GM21576 (cell line): Measurements from ENCODE around the gene FDX2.
"Not testable (repeated sequence)": the region's sequence is repeated elsewhere in the genome, so short reads cannot be mapped to it uniquely, and the experiment has no call there.

Source experiments
- ATAC-seq: cut with Tn5 transposase; IDR thresholded peaks from one replicate; pipeline ENCODE4 v1.9.1; 2021; ENCODE audit warnings: mild to moderate bottlenecking, moderate library complexity; ENCODE audit not compliant: unreplicated experiment

FDX2 gene

DNA sequence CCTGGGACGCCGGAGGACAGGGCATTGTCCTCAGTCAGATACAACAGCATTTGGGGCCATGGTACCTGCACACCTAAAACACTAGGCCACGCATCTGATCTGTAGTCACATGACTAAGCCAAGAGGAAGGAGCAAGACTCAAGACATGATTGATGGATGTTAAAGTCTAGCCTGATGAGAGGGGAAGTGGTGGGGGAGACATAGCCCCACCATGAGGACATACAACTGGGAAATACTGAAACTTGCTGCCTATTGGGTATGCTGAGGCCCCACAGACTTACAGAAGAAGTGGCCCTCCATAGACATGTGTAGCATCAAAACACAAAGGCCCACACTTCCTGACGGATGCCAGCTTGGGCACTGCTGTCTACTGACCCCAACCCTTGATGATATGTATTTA, 30.4 kb downstream of the FDX2 start:
- no peak for ATAC-seq

DNA sequence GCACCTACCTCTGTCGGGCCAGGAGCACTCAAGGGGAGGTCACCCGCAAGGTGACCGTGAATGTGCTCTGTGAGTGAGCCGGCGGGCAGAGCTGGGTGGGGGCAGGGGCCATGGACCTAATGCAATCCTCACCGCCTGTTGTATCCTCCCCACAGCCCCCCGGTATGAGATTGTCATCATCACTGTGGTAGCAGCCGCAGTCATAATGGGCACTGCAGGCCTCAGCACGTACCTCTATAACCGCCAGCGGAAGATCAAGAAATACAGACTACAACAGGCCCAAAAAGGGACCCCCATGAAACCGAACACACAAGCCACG, 30.9 kb downstream of the FDX2 start:
- no peak for ATAC-seq

DNA sequence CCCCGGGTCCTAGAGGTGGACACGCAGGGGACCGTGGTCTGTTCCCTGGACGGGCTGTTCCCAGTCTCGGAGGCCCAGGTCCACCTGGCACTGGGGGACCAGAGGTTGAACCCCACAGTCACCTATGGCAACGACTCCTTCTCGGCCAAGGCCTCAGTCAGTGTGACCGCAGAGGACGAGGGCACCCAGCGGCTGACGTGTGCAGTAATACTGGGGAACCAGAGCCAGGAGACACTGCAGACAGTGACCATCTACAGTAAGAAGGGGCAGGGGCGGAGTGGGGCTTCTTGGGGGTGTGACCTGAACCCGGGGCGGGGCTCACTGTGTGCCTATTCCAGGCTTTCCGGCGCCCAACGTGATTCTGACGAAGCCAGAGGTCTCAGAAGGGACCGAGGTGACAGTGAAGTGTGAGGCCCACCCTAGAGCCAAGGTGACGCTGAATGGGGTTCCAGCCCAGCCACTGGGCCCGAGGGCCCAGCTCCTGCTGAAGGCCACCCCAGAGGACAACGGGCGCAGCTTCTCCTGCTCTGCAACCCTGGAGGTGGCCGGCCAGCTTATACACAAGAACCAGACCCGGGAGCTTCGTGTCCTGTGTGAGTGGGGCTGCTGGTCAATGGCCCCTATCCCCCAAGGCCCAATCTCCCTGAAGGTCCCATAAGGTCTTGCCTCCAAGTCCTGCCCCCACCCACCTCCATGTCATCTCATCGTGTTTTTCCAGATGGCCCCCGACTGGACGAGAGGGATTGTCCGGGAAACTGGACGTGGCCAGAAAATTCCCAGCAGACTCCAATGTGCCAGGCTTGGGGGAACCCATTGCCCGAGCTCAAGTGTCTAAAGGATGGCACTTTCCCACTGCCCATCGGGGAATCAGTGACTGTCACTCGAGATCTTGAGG, 31.5 kb downstream of the FDX2 start:
- no peak for ATAC-seq

DNA sequence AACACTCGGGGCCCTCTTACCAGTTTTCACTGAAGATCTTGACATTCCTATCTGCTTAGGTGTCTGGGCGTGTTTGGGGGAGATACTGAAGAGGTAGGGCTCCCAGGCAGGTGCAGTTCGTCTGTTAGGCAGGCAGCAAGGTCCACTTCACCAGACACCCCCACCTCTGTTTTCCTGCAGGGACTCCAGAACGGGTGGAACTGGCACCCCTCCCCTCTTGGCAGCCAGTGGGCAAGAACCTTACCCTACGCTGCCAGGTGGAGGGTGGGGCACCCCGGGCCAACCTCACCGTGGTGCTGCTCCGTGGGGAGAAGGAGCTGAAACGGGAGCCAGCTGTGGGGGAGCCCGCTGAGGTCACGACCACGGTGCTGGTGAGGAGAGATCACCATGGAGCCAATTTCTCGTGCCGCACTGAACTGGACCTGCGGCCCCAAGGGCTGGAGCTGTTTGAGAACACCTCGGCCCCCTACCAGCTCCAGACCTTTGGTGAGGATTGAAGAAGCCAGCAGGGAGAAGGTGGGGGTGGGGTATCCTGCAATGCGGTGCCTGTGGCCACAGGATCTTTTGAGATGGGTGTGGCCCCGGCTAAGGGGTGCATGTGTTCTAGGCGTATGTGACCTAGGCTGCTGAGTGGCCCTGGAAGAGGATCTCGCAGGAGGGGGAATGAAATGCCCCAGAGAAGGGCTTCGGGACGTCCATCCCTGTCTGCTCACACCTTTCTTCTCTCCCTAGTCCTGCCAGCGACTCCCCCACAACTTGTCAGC, 32.3 kb downstream of the FDX2 start:
- no peak for ATAC-seq

DNA sequence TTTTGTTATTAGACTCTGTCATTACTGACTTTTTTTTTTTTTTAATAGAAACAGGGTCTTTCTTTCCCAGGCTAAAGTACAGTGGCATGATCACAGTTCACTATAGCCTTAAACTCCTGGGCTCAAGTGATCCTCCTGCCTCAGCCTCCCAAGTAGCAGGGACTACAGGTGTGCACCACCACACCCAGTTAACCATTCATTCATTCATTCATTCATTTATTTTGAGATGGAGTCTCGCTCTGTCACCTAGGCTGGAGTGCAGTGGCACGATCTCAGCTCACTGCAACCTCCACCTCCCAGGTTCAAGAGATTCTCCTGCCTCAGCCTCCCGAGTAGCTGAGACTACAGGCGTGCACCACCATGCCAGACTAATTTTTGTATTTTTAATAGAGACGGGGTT, 33.8 kb downstream of the FDX2 start:
- ATAC-seq: not testable (repeated sequence)

DNA sequence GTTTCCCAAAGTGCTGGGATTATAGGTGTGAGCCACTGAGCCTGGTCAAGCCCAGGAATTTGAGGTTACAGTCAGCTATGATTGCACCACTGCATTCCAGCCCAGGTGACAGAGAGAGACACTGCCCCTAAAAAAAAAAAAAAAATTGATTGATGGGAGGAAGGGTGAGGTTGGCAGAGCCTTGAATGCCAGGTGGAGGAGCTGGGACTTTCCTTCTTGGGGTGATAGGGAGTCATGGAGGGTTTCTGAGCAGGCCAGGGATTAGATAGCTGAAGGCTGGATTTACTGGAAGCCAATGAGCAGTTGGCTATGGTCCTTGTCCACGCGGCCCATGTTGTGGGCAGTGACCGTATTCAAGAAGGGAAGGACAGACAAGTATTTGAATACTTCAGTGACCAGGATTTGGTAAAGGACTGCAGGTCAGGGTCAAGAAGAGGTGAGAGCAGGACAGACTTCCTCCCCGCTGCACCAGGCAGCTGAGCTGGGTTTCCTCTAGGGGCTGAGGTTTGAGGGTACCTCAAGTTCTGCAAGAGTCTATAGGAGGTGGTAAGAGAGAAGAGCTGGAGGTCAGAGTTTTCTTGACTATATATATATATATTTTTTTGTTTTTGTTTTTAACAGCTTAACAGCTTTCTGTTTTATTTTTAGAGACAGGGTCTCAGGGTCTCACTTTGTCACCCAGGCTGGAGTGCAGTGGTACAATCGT, 35.9 kb downstream of the FDX2 start:
- no peak for ATAC-seq

DNA sequence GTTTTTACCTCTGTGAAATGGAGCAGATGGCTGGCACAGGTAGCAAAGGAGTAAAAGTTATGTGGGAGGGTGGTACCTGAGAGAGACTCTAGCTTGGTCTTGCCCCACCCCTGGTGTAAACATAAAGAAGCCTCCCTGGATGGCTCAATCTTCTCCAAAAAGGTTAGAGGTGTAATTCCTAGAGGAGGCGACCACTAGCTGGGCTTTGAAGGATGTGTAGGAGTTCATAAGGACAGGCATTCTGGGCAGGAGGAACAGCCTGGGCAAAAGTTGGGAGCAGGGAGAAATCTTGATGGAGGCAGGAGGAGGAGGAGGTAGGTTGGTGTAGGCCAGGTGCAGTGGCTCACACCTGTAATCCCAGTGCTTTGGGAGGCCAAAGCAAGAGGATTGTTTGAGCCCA, 36.9 kb downstream of the FDX2 start:
- no peak for ATAC-seq

DNA sequence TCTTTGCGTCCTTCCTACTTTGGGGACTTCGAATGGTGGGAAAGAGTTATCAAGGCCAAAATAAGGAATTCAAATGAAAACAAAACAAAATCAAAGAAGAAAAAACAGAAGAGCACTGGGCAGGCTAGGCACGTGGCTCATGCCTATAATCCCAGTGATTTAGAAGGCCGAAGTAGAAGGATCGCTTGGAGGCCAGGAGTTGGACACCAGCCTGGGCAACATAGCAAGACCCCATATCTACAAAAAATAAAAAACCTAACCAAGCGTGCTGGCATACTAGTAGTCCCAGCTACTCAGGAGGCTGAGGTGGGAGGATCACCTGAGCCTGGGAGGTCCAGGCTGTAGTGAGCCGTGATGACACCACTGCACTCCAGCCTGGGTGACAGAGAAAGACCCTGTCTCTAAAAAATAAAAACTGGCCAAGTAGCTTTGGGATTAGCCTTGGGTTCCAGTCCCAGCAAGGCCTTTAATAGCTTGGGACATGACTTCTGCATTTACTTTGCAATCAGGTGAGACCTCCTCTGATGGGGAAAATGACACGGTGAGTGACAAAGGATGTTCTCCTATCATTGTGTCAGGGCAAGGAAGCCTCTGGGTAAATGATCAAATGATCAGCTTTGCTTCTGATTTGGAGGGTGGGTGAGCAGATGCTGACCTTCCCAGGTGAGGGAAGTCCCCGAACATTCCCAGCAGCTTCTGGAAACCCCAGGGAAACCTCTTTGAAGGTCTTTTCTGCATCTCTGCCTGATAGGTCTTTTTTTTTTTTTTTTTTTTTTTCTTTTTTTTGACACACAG, 37.8 kb downstream of the FDX2 start:
- ATAC-seq: no peak

DNA sequence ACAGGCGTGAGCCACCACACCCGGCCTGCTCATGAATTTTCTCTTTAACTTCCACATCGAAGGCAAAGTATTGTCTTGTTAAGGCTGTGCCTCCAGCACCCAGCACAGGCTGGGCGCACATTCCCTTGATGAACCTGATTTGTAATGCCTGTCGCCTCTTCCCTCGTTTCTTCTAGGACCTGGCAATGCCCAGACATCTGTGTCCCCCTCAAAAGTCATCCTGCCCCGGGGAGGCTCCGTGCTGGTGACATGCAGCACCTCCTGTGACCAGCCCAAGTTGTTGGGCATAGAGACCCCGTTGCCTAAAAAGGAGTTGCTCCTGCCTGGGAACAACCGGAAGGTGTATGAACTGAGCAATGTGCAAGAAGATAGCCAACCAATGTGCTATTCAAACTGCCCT, 41.2 kb downstream of the FDX2 start:
- ATAC-seq: no peak

DNA sequence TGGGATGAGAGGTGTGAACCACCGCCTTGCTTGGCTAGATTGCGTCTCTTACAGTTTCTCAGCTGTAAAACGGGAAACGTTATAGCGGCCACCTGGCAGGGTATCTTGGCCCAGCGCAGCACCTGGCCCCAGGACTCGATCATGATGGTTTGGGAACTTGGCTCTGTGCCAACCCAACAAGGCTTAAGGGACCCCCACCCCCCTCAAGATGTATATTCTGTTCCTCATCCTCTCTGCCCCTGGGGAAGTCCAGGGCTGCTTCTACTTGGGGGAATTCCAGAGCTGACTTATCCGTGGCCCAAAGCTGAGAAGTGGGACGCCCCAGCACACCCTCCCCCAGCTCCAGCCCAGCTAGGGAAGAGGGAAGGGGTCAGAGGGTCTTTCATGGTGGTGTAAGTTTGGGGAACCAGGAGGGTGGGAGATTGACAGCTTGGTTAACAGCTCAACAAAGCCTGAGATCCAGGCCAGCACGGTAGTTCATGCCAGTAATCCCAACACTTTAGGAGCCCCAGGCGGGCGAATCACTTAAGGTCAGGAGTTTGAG, 44.2 kb downstream of the FDX2 start:
- ATAC-seq: no peak

DNA sequence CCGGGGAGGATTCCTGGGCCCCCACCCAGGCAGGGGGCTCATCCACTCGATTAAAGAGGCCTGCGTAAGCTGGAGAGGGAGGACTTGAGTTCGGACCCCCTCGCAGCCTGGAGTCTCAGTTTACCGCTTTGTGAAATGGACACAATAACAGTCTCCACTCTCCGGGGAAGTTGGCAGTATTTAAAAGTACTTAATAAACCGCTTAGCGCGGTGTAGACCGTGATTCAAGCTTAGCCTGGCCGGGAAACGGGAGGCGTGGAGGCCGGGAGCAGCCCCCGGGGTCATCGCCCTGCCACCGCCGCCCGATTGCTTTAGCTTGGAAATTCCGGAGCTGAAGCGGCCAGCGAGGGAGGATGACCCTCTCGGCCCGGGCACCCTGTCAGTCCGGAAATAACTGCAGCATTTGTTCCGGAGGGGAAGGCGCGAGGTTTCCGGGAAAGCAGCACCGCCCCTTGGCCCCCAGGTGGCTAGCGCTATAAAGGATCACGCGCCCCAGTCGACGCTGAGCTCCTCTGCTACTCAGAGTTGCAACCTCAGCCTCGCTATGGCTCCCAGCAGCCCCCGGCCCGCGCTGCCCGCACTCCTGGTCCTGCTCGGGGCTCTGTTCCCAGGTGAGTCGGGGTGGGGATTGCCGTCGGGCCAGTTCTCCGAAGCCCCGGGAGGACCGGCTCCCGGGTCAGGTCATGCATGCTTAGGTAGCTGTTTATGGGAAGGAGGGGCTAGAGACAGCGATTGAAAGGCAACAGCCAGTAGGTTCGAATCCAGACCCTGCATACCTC, 45.0 kb downstream of the FDX2 start, which contains the start of gene ICAM1:
Gene ICAM1, plus strand, starts transcription at position 505 of the 779 bp plus-strand sequence. Its CDS starts 40 bp downstream, at position 545.
- peak; percentile 48 for ATAC-seq

DNA sequence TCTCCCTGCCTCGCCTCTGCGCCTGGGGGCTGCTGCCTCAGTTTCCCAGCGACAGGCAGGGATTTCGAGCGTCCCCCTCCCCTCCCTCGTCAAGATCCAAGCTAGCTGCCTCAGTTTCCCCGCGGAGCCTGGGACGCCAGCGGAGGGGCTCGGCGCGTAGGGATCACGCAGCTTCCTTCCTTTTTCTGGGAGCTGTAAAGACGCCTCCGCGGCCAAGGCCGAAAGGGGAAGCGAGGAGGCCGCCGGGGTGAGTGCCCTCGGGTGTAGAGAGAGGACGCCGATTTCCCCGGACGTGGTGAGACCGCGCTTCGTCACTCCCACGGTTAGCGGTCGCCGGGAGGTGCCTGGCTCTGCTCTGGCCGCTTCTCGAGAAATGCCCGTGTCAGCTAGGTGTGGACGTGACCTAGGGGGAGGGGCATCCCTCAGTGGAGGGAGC, 45.6 kb downstream of the FDX2 start:
- peak; percentile 35 for ATAC-seq

DNA sequence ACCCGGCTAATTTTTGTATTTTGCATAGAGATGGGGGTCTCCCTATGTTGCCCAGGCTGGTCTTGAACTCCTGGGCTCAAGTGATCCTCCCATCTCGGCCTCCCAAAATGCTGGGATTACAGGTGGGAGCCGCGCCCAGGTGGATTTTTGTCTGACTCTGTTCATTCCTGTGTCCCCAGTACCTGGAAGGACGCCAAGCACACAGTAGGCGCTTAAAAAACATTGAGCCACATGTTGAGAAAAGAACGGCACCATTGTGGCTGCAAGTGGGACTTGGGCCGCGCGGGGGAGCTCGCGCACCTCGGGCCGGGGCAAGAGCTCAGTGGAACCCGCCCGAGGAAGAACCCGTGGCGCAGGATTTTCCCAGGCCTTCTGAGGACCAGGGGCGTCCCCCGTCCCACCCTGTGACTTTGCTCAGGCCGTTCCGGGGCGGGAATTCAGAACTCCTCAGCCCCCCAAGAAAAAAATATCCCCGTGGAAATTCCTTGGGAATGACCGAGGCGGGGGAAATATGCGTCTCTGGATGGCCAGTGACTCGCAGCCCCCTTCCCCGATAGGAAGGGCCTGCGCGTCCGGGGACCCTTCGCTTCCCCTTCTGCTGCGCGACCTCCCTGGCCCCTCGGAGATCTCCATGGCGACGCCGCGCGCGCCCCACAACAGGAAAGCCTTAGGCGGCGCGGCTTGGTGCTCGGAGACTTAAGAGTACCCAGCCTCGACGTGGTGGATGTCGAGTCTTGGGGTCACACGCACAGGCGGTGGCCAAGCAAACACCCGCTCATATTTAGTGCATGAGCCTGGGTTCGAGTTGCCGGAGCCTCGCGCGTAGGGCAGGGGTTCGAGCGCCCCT, 46.3 kb downstream of the FDX2 start:
- ATAC-seq: no peak

DNA sequence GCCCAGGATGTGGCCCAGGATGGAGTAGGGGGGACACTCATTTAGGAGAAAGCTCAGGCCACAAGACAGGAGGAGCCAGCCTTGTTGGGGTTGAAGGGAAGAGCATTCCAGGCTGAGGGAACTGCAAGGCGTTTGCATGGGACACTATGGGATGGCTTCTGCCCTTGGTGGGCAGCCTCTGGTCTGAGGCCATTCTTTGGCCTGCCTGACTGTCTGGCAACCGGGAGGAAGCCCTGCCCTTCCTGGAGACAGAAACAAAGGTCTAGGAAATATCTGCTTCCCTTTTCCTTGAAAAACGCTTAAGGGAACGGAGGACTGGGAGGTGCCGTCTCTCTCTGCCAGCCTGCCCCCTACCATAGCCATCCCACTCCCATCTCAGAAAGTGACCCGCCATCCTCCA, 47.7 kb downstream of the FDX2 start:
- no peak for ATAC-seq

DNA sequence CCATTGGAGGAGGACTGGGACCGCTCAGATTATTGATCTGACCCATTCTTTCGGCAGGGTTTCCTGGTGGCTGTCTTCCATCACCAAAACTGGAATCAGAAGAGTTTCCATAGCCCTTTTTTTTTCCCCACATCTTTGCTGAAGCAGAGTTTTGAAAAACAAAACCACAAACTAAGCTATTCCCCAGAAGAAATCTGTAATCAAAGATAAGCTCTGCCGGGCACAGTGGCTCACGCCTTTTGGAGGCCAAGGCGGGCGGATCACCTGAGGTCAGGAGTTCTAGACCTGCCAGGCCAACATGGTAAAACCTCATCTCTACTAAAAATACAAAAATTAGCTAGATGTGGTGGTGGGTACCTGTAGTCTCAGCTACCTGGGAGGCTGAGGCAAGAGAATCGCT, 49.1 kb downstream of the FDX2 start:
- no peak for ATAC-seq

DNA sequence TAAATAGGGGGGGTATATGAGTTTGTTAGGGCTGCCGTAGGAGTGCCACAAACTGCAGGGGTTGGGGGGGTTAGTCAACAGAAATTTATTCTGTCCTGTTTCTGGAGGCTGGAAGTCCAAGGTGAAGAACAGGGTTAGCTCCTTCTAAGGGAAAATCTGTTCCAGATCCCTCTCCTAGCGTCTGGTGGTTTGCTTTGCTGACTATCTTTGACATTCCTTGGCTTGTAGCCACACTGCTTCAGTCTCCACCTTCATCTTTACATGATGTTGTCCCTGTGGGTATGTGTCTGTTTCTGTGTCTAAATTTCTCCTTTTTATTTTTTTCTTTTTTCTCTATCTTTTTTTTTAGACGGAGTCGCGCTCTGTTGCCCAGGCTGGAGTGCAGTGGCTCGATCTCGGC, 53.0 kb downstream of the FDX2 start:
- no peak for ATAC-seq

DNA sequence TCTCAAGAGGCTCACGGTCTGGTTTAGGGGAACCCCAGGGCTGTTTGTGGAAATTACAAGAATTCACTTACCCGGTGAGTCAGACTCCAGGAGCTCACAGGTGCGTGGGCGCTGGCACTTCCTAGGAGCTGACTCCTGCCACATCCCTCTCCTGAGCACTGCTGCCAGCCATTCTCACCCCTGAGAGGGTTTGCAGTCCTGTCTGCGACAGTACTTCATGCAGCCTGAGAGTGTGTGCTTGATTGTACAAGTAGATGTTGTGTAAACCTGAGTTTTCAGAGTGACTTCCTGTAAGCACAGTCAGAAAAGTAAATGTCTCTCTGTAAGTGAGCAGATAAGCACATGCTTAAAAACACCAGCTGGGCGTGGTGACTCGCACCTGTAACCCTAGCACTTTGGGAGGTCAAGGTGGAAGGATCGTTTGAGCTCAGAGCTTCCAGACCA, 55.7 kb downstream of the FDX2 start:
- no peak for ATAC-seq
